AG10803 (cell line): ENCODE data around the gene GADD45GIP1.

Experiments used
- DNase-seq: peaks from one replicate; pipeline ENCODE4 v3.0.0; 2010; ENCODE audit warnings: low read depth
- H3K4me3 ChIP-seq: 2 replicates; pipeline ENCODE4 v1.5.1; 2011; ENCODE audit warnings: mild to moderate bottlenecking, low read length, control low read depth
- TF ChIP-seq, protein P1 (sequence below): conservative IDR thresholded peaks from 2 replicates; pipeline ENCODE4 v1.5.1; 2011; ENCODE audit warnings: mild to moderate bottlenecking, low read length, control low read depth, inconsistent platforms

The GADD45GIP1 gene

DNA sequence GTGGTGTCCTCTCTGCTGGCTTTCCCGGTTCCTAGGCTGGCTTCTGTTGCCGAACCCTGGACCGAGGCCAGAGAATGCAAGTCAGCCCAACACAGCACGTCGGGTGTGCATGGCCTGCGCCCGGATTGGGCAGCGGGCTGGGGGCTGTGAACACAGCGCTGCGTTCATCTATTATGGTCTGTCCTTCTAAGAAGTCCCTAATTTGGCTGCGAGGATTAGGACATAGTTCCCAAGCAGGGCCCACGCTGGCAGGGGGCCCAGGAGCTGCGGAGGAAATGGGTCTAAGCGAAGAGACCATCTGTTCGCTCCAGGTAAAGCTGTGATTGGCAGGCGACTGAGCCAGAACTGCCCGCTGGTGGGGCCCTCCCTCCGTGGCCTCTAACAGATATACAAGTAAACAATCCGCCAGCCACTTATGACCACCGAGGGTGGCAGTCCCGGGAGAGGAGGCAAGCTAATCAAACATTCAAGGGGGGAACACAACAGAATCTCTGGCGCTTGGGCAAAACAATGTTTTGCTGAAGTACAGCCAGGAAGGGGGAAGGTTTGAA lies 43.9 kb downstream of the GADD45GIP1 start:
- H3K4me3 ChIP-seq: no peak overlapping the region
- TF ChIP-seq, protein P1, sequence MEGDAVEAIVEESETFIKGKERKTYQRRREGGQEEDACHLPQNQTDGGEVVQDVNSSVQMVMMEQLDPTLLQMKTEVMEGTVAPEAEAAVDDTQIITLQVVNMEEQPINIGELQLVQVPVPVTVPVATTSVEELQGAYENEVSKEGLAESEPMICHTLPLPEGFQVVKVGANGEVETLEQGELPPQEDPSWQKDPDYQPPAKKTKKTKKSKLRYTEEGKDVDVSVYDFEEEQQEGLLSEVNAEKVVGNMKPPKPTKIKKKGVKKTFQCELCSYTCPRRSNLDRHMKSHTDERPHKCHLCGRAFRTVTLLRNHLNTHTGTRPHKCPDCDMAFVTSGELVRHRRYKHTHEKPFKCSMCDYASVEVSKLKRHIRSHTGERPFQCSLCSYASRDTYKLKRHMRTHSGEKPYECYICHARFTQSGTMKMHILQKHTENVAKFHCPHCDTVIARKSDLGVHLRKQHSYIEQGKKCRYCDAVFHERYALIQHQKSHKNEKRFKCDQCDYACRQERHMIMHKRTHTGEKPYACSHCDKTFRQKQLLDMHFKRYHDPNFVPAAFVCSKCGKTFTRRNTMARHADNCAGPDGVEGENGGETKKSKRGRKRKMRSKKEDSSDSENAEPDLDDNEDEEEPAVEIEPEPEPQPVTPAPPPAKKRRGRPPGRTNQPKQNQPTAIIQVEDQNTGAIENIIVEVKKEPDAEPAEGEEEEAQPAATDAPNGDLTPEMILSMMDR: no peak
- peak; percentile 58 for DNase-seq

DNA sequence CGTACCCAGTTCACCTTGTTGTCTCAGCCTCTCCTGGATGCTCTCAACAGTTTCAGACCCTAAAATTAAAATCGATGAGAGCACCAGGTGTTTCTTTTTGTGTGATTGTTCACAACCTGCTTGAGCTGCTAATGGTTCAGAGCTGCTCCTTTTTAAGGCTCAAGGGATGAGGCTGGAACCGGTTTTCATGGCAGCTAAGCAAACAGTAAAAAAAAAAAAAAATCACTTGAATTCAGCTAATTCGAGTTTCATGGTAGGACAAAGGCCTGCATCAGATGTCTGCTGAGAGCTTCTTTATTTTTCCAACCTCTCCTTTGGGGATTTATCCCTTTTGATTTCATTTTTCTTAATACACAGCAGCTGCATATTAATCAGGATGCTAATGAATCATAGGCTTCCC lies 44.5 kb downstream of the GADD45GIP1 start:
- no peak for DNase-seq
- H3K4me3 ChIP-seq: no peak overlapping the region
- TF ChIP-seq, protein P1: no peak

DNA sequence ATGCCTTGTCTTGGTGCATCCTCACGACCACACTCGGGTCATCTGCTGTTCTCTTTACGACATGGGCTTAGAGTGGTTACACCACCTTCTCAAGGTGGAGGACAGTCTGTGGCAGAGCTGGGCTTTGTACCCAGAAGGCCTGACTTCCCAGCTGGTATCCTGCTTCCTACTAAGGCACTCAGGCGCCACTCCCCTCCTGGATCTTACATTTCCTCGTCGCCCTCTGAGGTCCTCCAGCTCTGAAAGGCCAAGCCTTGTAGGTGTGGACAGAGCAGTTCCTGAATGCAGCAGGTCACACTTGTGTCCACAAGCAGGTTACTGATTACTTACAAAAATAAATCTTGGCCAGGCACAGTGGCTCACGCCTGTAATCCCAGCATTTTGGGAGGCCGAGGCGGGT lies 49.9 kb downstream of the GADD45GIP1 start:
- no peak for DNase-seq
- TF ChIP-seq, protein P1: no peak
- no peak overlapping the region for H3K4me3 ChIP-seq
